Esophagus muscularis mucosa (tissue), 3 donors: Measurements from ENCODE around the gene MARCO.

Experiments used
- CTCF ChIP-seq, 3 experiments: fragments of 200-600 bp in 2 of 3; fragments of 450-650 bp in 1 of 3; sonication (generic) in 2 of 3; IDR thresholded peaks; one replicate each; pipeline ENCODE4 v1.5.1; 2017 to 2019; ENCODE audit warnings: antibody characterized with exemption in 3 of 3, mild to moderate bottlenecking in 2 of 3, moderate library complexity in 1 of 3
- POLR2A ChIP-seq: fragments of 450-650 bp; IDR thresholded peaks from one replicate; pipeline ENCODE4 v1.6.1; 2017; ENCODE audit warnings: antibody characterized with exemption, moderate library complexity, mild to moderate bottlenecking, low read depth

GRCh38 chr2:119025013-119025412, 83.0 kb downstream of the MARCO start:
- no peak for TF ChIP-seq POLR2A
- TF ChIP-seq CTCF (IDR thresholded peaks at IDR 0.05) = no peak
